Measurements from ENCODE around the gene PRKCI.
A peak's percentile ranks its signal among the peaks of the same experiment; 100 is the strongest.

Gene PRKCI

DNA sequence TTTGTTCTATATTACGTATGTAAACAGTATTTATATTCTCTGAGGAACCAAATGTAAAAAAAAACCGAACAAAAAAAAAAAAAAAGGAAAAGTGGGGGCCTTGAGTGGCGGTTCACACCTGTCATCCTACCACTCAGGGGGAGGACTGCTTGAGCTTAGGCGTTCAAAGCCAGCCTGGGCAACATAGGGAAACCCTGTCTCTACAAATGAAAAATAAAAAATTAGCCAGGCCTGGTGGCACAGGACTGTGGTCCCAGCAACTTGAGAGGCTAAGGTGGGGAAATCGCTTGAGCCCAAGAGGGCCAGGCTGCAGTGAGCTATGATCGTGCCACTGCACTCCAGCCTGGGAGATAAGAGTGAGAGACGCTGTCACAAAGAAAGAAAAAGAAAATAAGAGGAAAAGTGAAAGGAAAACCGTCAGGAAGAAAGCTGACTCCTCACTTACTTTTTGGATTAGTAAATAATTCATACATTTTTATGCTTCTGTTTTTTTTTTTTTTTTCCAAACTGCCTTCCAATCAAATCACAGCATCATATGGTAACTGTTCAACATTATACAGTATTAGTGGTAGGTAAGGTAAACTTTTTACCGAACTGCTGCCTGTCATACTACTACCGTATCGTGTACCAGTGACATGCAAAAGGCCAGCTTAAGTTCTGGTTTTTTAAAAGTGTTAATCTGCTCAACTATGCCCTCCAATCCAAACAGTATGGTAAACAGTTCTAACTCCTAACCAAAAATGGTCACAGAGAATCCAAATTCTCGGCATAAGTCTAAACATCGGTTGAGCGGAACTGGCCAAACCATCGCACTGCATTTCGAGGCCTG is 41.9 kb upstream of the PRKCI start (continued):
- TF ChIP-seq, protein P1, sequence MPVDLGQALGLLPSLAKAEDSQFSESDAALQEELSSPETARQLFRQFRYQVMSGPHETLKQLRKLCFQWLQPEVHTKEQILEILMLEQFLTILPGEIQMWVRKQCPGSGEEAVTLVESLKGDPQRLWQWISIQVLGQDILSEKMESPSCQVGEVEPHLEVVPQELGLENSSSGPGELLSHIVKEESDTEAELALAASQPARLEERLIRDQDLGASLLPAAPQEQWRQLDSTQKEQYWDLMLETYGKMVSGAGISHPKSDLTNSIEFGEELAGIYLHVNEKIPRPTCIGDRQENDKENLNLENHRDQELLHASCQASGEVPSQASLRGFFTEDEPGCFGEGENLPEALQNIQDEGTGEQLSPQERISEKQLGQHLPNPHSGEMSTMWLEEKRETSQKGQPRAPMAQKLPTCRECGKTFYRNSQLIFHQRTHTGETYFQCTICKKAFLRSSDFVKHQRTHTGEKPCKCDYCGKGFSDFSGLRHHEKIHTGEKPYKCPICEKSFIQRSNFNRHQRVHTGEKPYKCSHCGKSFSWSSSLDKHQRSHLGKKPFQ (tag by site-specific recombination; IDR thresholded peaks at IDR 0.05): peak; percentile 90
- TF ChIP-seq GLI4 (tag by site-specific recombination; IDR thresholded peaks at IDR 0.05): peak; percentile 95
- no peak for TF ChIP-seq ZNF155 (tag by site-specific recombination; IDR thresholded peaks at IDR 0.05)

DNA sequence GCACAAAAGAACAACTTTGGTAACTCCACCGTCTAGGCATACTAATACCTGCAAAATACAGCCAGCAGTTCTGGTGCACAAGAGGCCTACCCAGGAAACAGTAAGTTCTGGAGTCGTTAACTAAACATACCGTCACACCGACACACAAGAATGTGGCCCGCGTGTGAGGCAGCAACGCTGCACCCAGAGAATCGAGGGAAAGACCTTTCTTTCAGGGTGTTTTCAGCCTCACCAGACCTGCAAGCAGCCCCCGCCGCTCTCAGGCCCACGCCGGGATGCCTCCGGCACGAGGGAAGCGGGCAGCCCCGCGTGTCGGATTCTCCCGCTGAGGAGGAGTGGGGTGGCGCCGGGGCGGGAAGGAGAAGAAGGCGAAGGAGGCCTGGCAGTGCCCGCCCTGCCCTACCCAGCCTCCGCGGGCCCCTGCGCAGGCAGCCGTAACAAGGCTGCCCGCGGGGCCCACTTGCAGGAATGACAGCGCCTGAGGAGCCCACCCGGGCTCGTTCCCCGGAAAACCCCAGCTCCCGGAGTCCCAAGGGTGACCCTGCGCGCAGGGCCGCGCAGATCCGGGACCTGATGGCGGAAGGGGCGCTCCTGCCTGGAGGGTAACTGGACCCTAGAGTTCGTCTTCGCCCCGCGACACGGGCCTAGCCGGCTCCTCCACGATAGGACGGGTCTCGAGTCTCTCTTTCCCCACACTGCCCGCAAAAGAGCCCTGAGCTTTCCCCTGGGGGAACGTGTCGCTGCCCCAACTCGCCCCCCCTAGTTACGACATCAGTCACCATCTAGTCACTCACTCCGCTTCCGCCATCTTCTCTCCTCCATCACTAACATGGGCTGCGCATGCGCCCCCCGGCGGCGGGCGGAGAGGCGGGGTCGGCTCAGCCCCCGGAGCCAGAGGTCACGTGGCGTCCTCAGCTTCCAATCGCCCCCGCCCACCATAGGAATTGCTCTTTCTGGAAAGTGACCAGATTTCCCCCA is 41.0 kb upstream of the PRKCI start, which contains the start of gene PHC3:
PHC3 (minus strand) TSS at position 826 of the 978 bp plus-strand sequence; CDS start at position 808, 18 bp downstream.
- no peaks in the 10 kb centered on the region for H3K4me1 ChIP-seq (ENCODE audit: control insufficient read depth, insufficient read depth, low read length)
- peaks cover 10 to 26% of the 10 kb centered on the region in 2 experiments; a peak in 2 of 3 replicates for H3K36me3 ChIP-seq (ENCODE audit: control insufficient read depth in 2 of 2, insufficient read depth in 1 of 2, low read length in 2 of 2)
- CTCF ChIA-PET: interaction anchor here (0.7 to 1.0 kb wide), 2 partner anchors 38 to 68 kb away, joined by 3 read pairs; no protein-coding TSS in a partner anchor
- peak within 1 kb of the TSS; percentile 100 for H3K4me3 ChIP-seq (ENCODE audit: low read depth, low read length)
- peak within 1 kb of the TSS; percentile 77 for H3K27ac ChIP-seq (ENCODE audit: extremely low read depth, low read depth, low read length)
- H3K9me3 ChIP-seq (ENCODE audit: control insufficient read depth, insufficient read depth, low read depth, low read length): no peaks in the 10 kb centered on the region
- POLR2A ChIA-PET: interaction anchor here (0.6 to 2.1 kb wide), 4 partner anchors 10 to 126 kb away, joined by 3 to 7 read pairs (median 3); no protein-coding TSS in a partner anchor
- TF ChIP-seq ZNF654 (tag by site-specific recombination; IDR thresholded peaks at IDR 0.05; ENCODE audit: low read depth): no peak
- TF ChIP-seq, protein P2, sequence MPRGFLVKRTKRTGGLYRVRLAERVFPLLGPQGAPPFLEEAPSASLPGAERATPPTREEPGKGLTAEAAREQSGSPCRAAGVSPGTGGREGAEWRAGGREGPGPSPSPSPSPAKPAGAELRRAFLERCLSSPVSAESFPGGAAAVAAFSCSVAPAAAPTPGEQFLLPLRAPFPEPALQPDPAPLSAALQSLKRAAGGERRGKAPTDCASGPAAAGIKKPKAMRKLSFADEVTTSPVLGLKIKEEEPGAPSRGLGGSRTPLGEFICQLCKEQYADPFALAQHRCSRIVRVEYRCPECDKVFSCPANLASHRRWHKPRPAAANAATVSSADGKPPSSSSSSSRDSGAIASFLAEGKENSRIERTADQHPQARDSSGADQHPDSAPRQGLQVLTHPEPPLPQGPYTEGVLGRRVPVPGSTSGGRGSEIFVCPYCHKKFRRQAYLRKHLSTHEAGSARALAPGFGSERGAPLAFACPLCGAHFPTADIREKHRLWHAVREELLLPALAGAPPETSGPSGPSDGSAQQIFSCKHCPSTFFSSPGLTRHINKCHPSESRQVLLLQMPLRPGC (tag by site-specific recombination; IDR thresholded peaks at IDR 0.05): peak; percentile 49
- TF ChIP-seq ZBTB17 (tag by site-specific recombination; IDR thresholded peaks at IDR 0.05): peak; percentile 36; the same call in 1 of the 2 replicates
- peak; percentile 37; the same call in 1 of the 2 replicates for TF ChIP-seq ZBTB20 (tag by site-specific recombination; IDR thresholded peaks at IDR 0.05)
- peak; percentile 60; the same call in 1 of the 2 replicates for TF ChIP-seq ZBTB8A (tag by site-specific recombination; IDR thresholded peaks at IDR 0.05)
- TF ChIP-seq, protein P3, sequence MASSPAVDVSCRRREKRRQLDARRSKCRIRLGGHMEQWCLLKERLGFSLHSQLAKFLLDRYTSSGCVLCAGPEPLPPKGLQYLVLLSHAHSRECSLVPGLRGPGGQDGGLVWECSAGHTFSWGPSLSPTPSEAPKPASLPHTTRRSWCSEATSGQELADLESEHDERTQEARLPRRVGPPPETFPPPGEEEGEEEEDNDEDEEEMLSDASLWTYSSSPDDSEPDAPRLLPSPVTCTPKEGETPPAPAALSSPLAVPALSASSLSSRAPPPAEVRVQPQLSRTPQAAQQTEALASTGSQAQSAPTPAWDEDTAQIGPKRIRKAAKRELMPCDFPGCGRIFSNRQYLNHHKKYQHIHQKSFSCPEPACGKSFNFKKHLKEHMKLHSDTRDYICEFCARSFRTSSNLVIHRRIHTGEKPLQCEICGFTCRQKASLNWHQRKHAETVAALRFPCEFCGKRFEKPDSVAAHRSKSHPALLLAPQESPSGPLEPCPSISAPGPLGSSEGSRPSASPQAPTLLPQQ (tag by site-specific recombination; IDR thresholded peaks at IDR 0.05): peak; percentile 72
- TF ChIP-seq GLI4 (tag by site-specific recombination; IDR thresholded peaks at IDR 0.05): peak; percentile 83; the same call in 1 of the 2 replicates
- 0 out of 2 replicates have a peak, but pooled peaks have one; percentile 33 for TF ChIP-seq ZNF423 (tag by site-specific recombination; IDR thresholded peaks at IDR 0.05)
- TF ChIP-seq ZNF366 (tag by site-specific recombination; conservative IDR thresholded peaks at IDR 0.05): peak; percentile 1
- TF ChIP-seq ZFP3 (tag by site-specific recombination; IDR thresholded peaks at IDR 0.05; ENCODE audit: low read depth): no peak
- TF ChIP-seq ZBTB21 (tag by site-specific recombination; IDR thresholded peaks at IDR 0.05): peak; percentile 71
- peak; percentile 87 for TF ChIP-seq YY1 (tag by site-specific recombination; IDR thresholded peaks at IDR 0.05)
- TF ChIP-seq, protein P4, sequence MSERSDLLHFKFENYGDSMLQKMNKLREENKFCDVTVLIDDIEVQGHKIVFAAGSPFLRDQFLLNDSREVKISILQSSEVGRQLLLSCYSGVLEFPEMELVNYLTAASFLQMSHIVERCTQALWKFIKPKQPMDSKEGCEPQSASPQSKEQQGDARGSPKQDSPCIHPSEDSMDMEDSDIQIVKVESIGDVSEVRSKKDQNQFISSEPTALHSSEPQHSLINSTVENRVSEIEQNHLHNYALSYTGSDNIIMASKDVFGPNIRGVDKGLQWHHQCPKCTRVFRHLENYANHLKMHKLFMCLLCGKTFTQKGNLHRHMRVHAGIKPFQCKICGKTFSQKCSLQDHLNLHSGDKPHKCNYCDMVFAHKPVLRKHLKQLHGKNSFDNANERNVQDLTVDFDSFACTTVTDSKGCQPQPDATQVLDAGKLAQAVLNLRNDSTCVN (tag by site-specific recombination; optimal IDR thresholded peaks at IDR 0.05): peak; percentile 83
- TF ChIP-seq ZNF660 (tag by site-specific recombination; IDR thresholded peaks at IDR 0.05): peak; percentile 19; the same call in 1 of the 2 replicates
- TF ChIP-seq EGR2 (tag by site-specific recombination; IDR thresholded peaks at IDR 0.05; ENCODE audit: low read depth): peak; percentile 48; the same call in 1 of the 2 replicates
- TF ChIP-seq ZNF2 (tag by site-specific recombination; IDR thresholded peaks at IDR 0.05): peak; percentile 22; the same call in 1 of the 2 replicates
- peak; percentile 68 for TF ChIP-seq ZFP69B (tag by site-specific recombination; IDR thresholded peaks at IDR 0.05)
- TF ChIP-seq ZNF335 (tag by site-specific recombination; conservative IDR thresholded peaks at IDR 0.05): peak; percentile 83
- no peak for TF ChIP-seq ZNF175 (tag by site-specific recombination; IDR thresholded peaks at IDR 0.05)
- TF ChIP-seq SP7 (tag by site-specific recombination; IDR thresholded peaks at IDR 0.05): 0 out of 2 replicates have a peak, but pooled peaks have one; percentile 54
- TF ChIP-seq, protein P5, sequence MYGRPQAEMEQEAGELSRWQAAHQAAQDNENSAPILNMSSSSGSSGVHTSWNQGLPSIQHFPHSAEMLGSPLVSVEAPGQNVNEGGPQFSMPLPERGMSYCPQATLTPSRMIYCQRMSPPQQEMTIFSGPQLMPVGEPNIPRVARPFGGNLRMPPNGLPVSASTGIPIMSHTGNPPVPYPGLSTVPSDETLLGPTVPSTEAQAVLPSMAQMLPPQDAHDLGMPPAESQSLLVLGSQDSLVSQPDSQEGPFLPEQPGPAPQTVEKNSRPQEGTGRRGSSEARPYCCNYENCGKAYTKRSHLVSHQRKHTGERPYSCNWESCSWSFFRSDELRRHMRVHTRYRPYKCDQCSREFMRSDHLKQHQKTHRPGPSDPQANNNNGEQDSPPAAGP (tag by site-specific recombination; IDR thresholded peaks at IDR 0.05): peak; percentile 54; the same call in 1 of the 2 replicates
- no peak for TF ChIP-seq ZNF560 (tag by site-specific recombination; IDR thresholded peaks at IDR 0.05; ENCODE audit: borderline replicate concordance)
- TF ChIP-seq, protein P6, sequence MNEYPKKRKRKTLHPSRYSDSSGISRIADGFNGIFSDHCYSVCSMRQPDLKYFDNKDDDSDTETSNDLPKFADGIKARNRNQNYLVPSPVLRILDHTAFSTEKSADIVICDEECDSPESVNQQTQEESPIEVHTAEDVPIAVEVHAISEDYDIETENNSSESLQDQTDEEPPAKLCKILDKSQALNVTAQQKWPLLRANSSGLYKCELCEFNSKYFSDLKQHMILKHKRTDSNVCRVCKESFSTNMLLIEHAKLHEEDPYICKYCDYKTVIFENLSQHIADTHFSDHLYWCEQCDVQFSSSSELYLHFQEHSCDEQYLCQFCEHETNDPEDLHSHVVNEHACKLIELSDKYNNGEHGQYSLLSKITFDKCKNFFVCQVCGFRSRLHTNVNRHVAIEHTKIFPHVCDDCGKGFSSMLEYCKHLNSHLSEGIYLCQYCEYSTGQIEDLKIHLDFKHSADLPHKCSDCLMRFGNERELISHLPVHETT (tag by site-specific recombination; IDR thresholded peaks at IDR 0.05): no peak

Measured in HEK293 (cell line).